Measurements from ENCODE around the gene NUMB.

The NUMB gene

DNA sequence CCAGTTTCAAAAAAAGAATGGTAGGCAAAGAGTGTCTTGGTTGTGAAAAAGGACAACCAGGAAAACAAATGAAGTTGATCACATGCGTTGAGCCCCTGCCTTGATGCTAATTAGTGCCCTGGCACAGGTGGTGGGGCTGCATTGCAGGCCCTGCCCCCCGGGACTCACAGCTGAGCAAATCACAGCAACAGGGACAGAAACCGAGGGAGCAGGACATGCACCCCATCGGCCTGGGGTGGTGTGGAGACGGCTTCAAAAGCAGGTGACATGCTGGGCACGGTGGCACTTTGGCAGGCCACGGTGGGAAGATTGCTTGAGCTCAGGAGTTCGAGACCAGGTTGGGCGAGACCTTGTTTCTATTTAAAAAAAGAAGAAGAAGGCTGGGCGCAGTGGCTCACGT lies 222.2 kb downstream of the NUMB start:
- Histone ChIP-seq H3K36me3 (ENCODE audit: control insufficient read depth in 4 of 4, insufficient read depth in 4 of 4, low read length in 3 of 4) (no peaks in the 10 kb centered on the region), H3K27ac (ENCODE audit: insufficient read depth in 1 of 2, low read depth in 1 of 2, low read length in 2 of 2, poor library complexity in 1 of 2, severe bottlenecking in 2 of 2) (no peak overlapping the region), H3K27me3 (replicated peaks in 2 of 5; ENCODE audit: control insufficient read depth in 4 of 5, insufficient read depth in 5 of 5, low read length in 4 of 5) (peaks cover 0 to 93% (median 37%) of the 10 kb centered on the region in 5 experiments), H3K4me3 (ENCODE audit: control insufficient read depth in 1 of 7, extremely low read depth in 1 of 7, insufficient read depth in 4 of 7, low read depth in 2 of 7, low read length in 6 of 7) (no peak overlapping the region), H3K4me1 (ENCODE audit: control extremely low read depth in 1 of 4, control insufficient read depth in 4 of 4, insufficient read depth in 4 of 4, low read length in 3 of 4) (peaks cover 0 to 37% (median 35%) of the 10 kb centered on the region in 4 experiments), H3K9me3 (ENCODE audit: control extremely low read depth in 1 of 5, control insufficient read depth in 4 of 5, insufficient read depth in 2 of 5, low read depth in 1 of 5, low read length in 4 of 5) (no peaks in the 10 kb centered on the region)
- POLR2A ChIA-PET = no interaction called here
- CTCF ChIA-PET = no interaction called here
- no peak for DNase-seq
- WGBS (ENCODE audit: insufficient coverage) = 33% methylated on average over 8 of the region's 11 CpGs

DNA sequence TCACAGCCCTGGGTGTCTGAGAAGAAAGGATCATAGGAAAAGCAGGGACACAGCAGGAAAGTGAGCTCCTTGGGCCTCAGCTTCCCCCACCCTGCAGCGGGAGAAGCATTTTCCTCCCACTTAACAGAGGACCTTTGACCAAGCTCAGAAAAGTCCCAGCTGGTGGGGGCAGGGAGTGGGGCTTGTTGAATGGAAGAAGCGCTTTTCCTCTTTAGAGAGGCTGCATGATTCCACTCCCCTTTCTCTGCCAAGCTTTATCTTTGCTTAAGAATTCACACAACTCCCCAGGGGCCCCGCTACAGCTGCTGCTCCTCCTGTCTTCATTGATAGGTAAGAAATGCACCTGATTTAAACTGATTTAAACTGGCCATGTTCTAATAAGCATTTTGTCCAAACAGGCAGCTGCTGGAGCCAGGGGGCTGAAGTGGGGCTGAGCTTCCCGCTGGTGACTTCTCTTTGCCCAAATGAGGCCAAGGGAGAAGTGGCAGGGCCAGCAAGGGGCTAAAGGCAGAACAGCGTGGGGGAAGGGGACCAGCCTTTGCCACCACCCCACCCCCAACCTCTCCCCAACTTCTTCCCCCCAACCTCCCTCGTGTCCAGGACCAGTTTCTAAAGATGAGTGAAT lies 222.7 kb downstream of the NUMB start:
- 82% methylated on average over 2 of the region's 6 CpGs for WGBS (ENCODE audit: insufficient coverage)
- CTCF ChIA-PET = no interaction called here
- peaks cover 0 to 88% (median 36%) of the 10 kb centered on the region in 5 experiments for H3K27me3 ChIP-seq (replicated peaks in 2 of 5; ENCODE audit: control insufficient read depth in 4 of 5, insufficient read depth in 5 of 5, low read length in 4 of 5)

DNA sequence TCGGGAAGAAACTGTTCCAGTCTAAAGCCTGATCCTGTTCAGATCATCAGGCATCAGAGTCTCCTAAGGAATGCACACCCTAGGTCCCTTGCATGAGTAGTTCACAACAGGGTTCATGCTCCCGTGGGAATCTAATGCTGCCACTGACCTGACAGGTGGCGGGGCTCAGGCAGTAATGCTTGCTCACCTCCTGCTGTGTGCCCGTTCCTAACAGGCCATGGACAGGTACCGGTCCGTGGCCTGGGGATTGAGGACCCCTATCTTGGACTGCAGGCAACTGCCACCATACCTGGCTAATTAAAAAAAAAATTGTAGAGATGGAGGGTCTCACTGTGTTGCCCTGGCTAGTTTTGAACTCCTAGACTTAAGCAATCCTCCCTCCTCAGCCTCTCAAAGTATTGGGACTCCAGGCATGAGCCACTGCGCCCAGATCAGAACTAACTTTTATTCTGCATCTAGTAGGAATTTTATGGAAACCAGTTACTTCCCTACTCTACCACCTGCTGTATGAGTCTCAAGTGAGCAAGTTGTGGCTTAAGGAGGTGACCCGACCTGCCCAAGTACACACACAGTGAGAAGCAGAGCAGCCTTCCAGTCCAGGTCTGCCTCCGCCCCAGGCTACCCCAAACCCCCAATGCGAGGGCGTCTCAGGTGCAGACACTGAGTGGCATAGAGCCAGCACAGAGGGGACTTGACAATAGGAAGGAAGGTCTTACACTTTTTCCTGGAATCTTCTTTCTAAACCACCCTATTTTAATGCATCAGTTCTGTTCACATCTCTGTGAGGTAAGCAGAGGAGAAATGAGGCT lies 223.6 kb downstream of the NUMB start:
- H3K9me3 ChIP-seq (ENCODE audit: control extremely low read depth in 1 of 5, control insufficient read depth in 4 of 5, insufficient read depth in 2 of 5, low read depth in 1 of 5, low read length in 4 of 5) = no peaks in the 10 kb centered on the region
- H3K4me1 ChIP-seq (ENCODE audit: control extremely low read depth in 1 of 4, control insufficient read depth in 4 of 4, insufficient read depth in 4 of 4, low read length in 3 of 4) = peaks cover 0 to 26% (median 24%) of the 10 kb centered on the region in 4 experiments
- POLR2A ChIA-PET = no interaction called here
- no peak for DNase-seq
- H3K36me3 ChIP-seq (ENCODE audit: control insufficient read depth in 4 of 4, insufficient read depth in 4 of 4, low read length in 3 of 4) = no peaks in the 10 kb centered on the region
- H3K27me3 ChIP-seq (replicated peaks in 2 of 5; ENCODE audit: control insufficient read depth in 4 of 5, insufficient read depth in 5 of 5, low read length in 4 of 5) = peaks cover 0 to 80% (median 33%) of the 10 kb centered on the region in 5 experiments
- 76% methylated on average over 7 of the region's 11 CpGs for WGBS (ENCODE audit: insufficient coverage)
- H3K27ac ChIP-seq (ENCODE audit: insufficient read depth in 1 of 2, low read depth in 1 of 2, low read length in 2 of 2, poor library complexity in 1 of 2, severe bottlenecking in 2 of 2) = no peak overlapping the region
- no peak overlapping the region for H3K4me3 ChIP-seq (ENCODE audit: control insufficient read depth in 1 of 7, extremely low read depth in 1 of 7, insufficient read depth in 4 of 7, low read depth in 2 of 7, low read length in 6 of 7)
- CTCF ChIA-PET = no interaction called here

More for the DNA sequence above, 222.7 kb downstream of the NUMB start:
- H3K36me3 ChIP-seq (ENCODE audit: control insufficient read depth in 4 of 4, insufficient read depth in 4 of 4, low read length in 3 of 4) = no peaks in the 10 kb centered on the region
- no peak overlapping the region for H3K27ac ChIP-seq (ENCODE audit: insufficient read depth in 1 of 2, low read depth in 1 of 2, low read length in 2 of 2, poor library complexity in 1 of 2, severe bottlenecking in 2 of 2)
- no peak for DNase-seq
- POLR2A ChIA-PET = no interaction called here
- H3K4me3 ChIP-seq (ENCODE audit: control insufficient read depth in 1 of 7, extremely low read depth in 1 of 7, insufficient read depth in 4 of 7, low read depth in 2 of 7, low read length in 6 of 7) = no peak overlapping the region
- no peaks in the 10 kb centered on the region for H3K9me3 ChIP-seq (ENCODE audit: control extremely low read depth in 1 of 5, control insufficient read depth in 4 of 5, insufficient read depth in 2 of 5, low read depth in 1 of 5, low read length in 4 of 5)
- H3K4me1 ChIP-seq (ENCODE audit: control extremely low read depth in 1 of 4, control insufficient read depth in 4 of 4, insufficient read depth in 4 of 4, low read length in 3 of 4) = peaks cover 0 to 32% (median 30%) of the 10 kb centered on the region in 4 experiments

DNA sequence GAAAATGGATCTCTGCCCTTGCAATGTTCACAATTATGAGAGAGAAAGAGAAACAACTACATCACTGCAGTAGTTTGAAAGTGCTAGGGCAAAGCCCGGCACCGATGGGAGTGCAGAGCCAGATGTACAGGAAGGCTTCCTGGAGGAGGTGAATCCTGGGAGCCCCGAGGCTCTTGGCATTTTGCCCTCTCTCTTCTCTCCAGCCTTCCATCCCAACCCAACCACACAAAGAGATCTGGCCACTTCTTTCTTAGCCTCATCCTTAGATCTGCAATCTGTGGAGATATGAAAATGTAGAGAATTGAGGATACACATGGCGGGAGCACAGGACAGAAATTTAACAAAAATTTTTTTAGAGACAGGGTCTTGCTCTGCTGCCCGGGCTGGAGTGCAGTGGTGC lies 224.3 kb downstream of the NUMB start:
- no peak overlapping the region for H3K27ac ChIP-seq (ENCODE audit: insufficient read depth in 1 of 2, low read depth in 1 of 2, low read length in 2 of 2, poor library complexity in 1 of 2, severe bottlenecking in 2 of 2)
- peaks cover 0 to 1% (median under 1%) of the 10 kb centered on the region in 4 experiments for H3K36me3 ChIP-seq (ENCODE audit: control insufficient read depth in 4 of 4, insufficient read depth in 4 of 4, low read length in 3 of 4)
- peaks cover 0 to 21% (median 18%) of the 10 kb centered on the region in 4 experiments for H3K4me1 ChIP-seq (ENCODE audit: control extremely low read depth in 1 of 4, control insufficient read depth in 4 of 4, insufficient read depth in 4 of 4, low read length in 3 of 4)
- H3K4me3 ChIP-seq (ENCODE audit: control insufficient read depth in 1 of 7, extremely low read depth in 1 of 7, insufficient read depth in 4 of 7, low read depth in 2 of 7, low read length in 6 of 7) = no peak overlapping the region
- POLR2A ChIA-PET = no interaction called here
- CTCF ChIA-PET = no interaction called here
- peaks cover 0 to 73% (median 31%) of the 10 kb centered on the region in 5 experiments for H3K27me3 ChIP-seq (replicated peaks in 2 of 5; ENCODE audit: control insufficient read depth in 4 of 5, insufficient read depth in 5 of 5, low read length in 4 of 5)
- DNase-seq = no peak
- 89% methylated on average over 1 of the region's 5 CpGs for WGBS (ENCODE audit: insufficient coverage)
- H3K9me3 ChIP-seq (ENCODE audit: control extremely low read depth in 1 of 5, control insufficient read depth in 4 of 5, insufficient read depth in 2 of 5, low read depth in 1 of 5, low read length in 4 of 5) = no peaks in the 10 kb centered on the region

DNA sequence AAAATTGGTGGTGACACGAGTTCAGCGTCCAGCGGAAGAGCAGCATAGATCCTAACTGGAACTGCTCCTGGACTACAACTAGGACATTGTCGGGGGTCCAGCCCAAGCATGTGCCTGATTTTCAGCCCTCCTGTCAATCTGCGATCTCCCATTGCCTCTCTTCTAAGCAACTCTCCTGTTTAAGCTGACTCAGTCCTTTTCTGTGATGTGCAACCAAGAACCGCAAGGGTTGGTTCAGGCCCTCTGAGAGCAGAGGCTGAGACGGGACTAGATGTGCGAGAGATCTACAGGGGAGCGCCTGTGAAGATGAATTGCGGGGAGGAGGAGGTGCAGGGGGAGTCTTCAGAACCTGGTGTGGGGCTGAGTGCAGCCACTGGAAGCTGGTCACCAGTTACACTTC lies 224.8 kb downstream of the NUMB start:
- POLR2A ChIA-PET = no interaction called here
- DNase-seq = no peak
- Histone ChIP-seq H3K27ac (ENCODE audit: insufficient read depth in 1 of 2, low read depth in 1 of 2, low read length in 2 of 2, poor library complexity in 1 of 2, severe bottlenecking in 2 of 2) (no peak overlapping the region), H3K4me3 (ENCODE audit: control insufficient read depth in 1 of 7, extremely low read depth in 1 of 7, insufficient read depth in 4 of 7, low read depth in 2 of 7, low read length in 6 of 7) (no peak overlapping the region), H3K27me3 (replicated peaks in 2 of 5; ENCODE audit: control insufficient read depth in 4 of 5, insufficient read depth in 5 of 5, low read length in 4 of 5) (peaks cover 0 to 68% (median 26%) of the 10 kb centered on the region in 5 experiments), H3K4me1 (ENCODE audit: control extremely low read depth in 1 of 4, control insufficient read depth in 4 of 4, insufficient read depth in 4 of 4, low read length in 3 of 4) (peaks cover 0 to 19% (median 16%) of the 10 kb centered on the region in 4 experiments), H3K9me3 (ENCODE audit: control extremely low read depth in 1 of 5, control insufficient read depth in 4 of 5, insufficient read depth in 2 of 5, low read depth in 1 of 5, low read length in 4 of 5) (no peaks in the 10 kb centered on the region), H3K36me3 (ENCODE audit: control insufficient read depth in 4 of 4, insufficient read depth in 4 of 4, low read length in 3 of 4) (peaks cover 0 to 4% (median 2%) of the 10 kb centered on the region in 4 experiments)
- WGBS (ENCODE audit: insufficient coverage) = 89% methylated on average over 5 of the region's 10 CpGs
- CTCF ChIA-PET = interaction anchor here (0.9 kb wide), 1 partner anchor 13 kb away, joined by 3 read pairs; no protein-coding TSS in a partner anchor

DNA sequence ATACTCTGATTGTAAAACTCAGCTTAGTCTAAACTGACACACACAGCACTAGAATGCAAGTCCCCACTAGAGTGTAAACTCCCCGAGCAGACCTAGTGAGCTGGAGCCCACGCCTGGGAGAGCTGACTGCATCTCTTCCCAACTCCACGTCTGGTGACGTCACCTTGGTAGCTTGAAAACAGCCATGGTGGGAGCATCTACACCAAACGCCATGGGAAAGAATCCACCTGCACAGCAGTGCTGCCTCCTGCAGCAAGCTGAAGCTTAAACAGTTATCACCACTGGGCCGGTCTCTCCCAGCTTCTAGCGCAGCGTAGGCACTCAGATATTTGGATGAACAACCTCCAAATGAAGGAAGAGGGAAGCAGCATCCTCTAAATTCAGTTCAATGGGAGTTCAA lies 225.4 kb downstream of the NUMB start:
- ChIA-PET POLR2A (no interaction called here), CTCF (interaction anchor here (0.7 to 1.8 kb wide), 8 partner anchors 7 to 239 kb away, joined by 3 to 6 read pairs (median 4); no protein-coding TSS in a partner anchor)
- Histone ChIP-seq H3K27me3 (replicated peaks in 2 of 5; ENCODE audit: control insufficient read depth in 4 of 5, insufficient read depth in 5 of 5, low read length in 4 of 5) (peaks cover 0 to 62% (median 21%) of the 10 kb centered on the region in 5 experiments), H3K36me3 (ENCODE audit: control insufficient read depth in 4 of 4, insufficient read depth in 4 of 4, low read length in 3 of 4) (peaks cover 0 to 4% (median 2%) of the 10 kb centered on the region in 4 experiments), H3K4me1 (ENCODE audit: control extremely low read depth in 1 of 4, control insufficient read depth in 4 of 4, insufficient read depth in 4 of 4, low read length in 3 of 4) (peaks cover 0 to 13% (median 10%) of the 10 kb centered on the region in 4 experiments), H3K9me3 (ENCODE audit: control extremely low read depth in 1 of 5, control insufficient read depth in 4 of 5, insufficient read depth in 2 of 5, low read depth in 1 of 5, low read length in 4 of 5) (no peaks in the 10 kb centered on the region), H3K27ac (ENCODE audit: insufficient read depth in 1 of 2, low read depth in 1 of 2, low read length in 2 of 2, poor library complexity in 1 of 2, severe bottlenecking in 2 of 2) (no peak overlapping the region), H3K4me3 (ENCODE audit: control insufficient read depth in 1 of 7, extremely low read depth in 1 of 7, insufficient read depth in 4 of 7, low read depth in 2 of 7, low read length in 6 of 7) (no peak overlapping the region)
- DNase-seq = no peak
- WGBS (ENCODE audit: insufficient coverage) = 83% methylated on average over 6 of the region's 8 CpGs
